H1 (cell line): ENCODE measurements around the gene CSF2RB. TPM values are rescaled to one million over a fixed set of nuclear protein-coding genes. Genes with fewer than 3 reads are reported as not detected.

Source experiments
- CTCF ChIA-PET: fragments of 300-600 bp; sonication (Branson Sonifier 250); formaldehyde crosslinking; loops from one replicate; lab custom pipeline; 2021; ENCODE audit not compliant: partially characterized antibody; lab: Charles Lee
- POLR2A ChIA-PET: fragments of 300-600 bp; sonication (Branson Sonifier 250); formaldehyde crosslinking; loops from one replicate; lab custom pipeline; 2021; ENCODE audit warnings: inconsistent platforms; ENCODE audit not compliant: partially characterized antibody; lab: Charles Lee
- DNase-seq, 2 experiments: peaks; one replicate each; pipeline versions ENCODE4 v3.0.0 to v3.0.0-alpha.2; 2010 to 2022; ENCODE audit warnings: low spot score in 2 of 2, low read depth in 1 of 2, mixed read lengths in 1 of 2
- FAIRE-seq: peaks from 2 replicates; lab custom pipeline; 2011; peaks lifted over from hg19 to GRCh38; lab: Jason Lieb, UNC
- H2AFZ ChIP-seq: 2 replicates; pipeline ENCODE4 v1.8.1; 2012; ENCODE audit warnings: low read length, inconsistent platforms
- H2AK5ac ChIP-seq: 2 replicates; pipeline ENCODE4 v1.6.1; 2013; ENCODE audit warnings: low read depth, low read length
- H2BK120ac ChIP-seq: replicated peaks from 2 replicates; pipeline ENCODE3; 2013; ENCODE audit warnings: low read depth, low read length, inconsistent platforms
- H2BK12ac ChIP-seq: 2 replicates; pipeline ENCODE4 v1.6.1; 2013; ENCODE audit warnings: low read depth, low read length
- H2BK15ac ChIP-seq: 2 replicates; pipeline ENCODE4 v1.6.1; 2013; ENCODE audit warnings: low read length
- H2BK20ac ChIP-seq: 2 replicates; pipeline ENCODE4 v1.6.1; 2013; ENCODE audit warnings: low read length
- H2BK5ac ChIP-seq: 2 replicates; pipeline ENCODE4 v1.6.1; 2013; ENCODE audit warnings: low read depth, low read length
- H3K14ac ChIP-seq: 2 replicates; pipeline ENCODE4 v1.6.1; 2013; ENCODE audit warnings: inconsistent platforms; ENCODE audit not compliant: insufficient read length
- H3K18ac ChIP-seq: 2 replicates; pipeline ENCODE4 v1.6.1; 2013; ENCODE audit warnings: low read length; ENCODE audit errors: extremely low read depth
- H3K23ac ChIP-seq: 2 replicates; pipeline ENCODE4 v1.6.1; 2013; ENCODE audit warnings: inconsistent platforms; ENCODE audit not compliant: insufficient read length
- H3K23me2 ChIP-seq: 2 replicates; pipeline ENCODE4 v1.6.1; 2013; ENCODE audit warnings: low read depth, low read length
- H3K27ac ChIP-seq: 2 replicates; pipeline ENCODE4 v1.6.1; 2011; ENCODE audit warnings: low read depth, low read length, inconsistent platforms
- H3K27me3 ChIP-seq, 4 experiments: replicated peaks in 1 of 4; 1 replicate in 1 of 4; 2 replicates in 3 of 4; pipeline versions ENCODE4 v1.6.1 to v1.8.1; 2011 to 2013; ENCODE audit warnings: low read length in 3 of 4, mild to moderate bottlenecking in 3 of 4, inconsistent platforms in 2 of 4, mixed read lengths in 2 of 4, moderate library complexity in 1 of 4; ENCODE audit not compliant: control insufficient read depth in 3 of 4, insufficient read depth in 3 of 4; ENCODE audit errors: extremely low read depth in 1 of 4
- H3K36me3 ChIP-seq, 4 experiments: 2 replicates each; pipeline versions ENCODE4 v1.6.1 to v1.8.1; 2011 to 2013; ENCODE audit warnings: mild to moderate bottlenecking in 4 of 4, low read length in 3 of 4, moderate library complexity in 2 of 4, control low read depth in 1 of 4, inconsistent platforms in 1 of 4; ENCODE audit not compliant: insufficient read depth in 4 of 4, control insufficient read depth in 2 of 4
- H3K4ac ChIP-seq: replicated peaks from 2 replicates; pipeline ENCODE3; 2013; ENCODE audit warnings: low read length, low read depth, mixed read lengths, inconsistent platforms; ENCODE audit not compliant: insufficient read length
- H3K4me1 ChIP-seq, 4 experiments: replicated peaks in 1 of 4; 1 replicate in 1 of 4; 2 replicates in 3 of 4; pipeline versions ENCODE4 v1.6.1 to v1.8.1; 2011 to 2013; ENCODE audit warnings: low read length in 3 of 4, inconsistent platforms in 2 of 4, mixed read lengths in 1 of 4; ENCODE audit not compliant: insufficient read depth in 4 of 4, control insufficient read depth in 3 of 4
- H3K4me2 ChIP-seq, 2 experiments: 2 replicates each; pipeline versions ENCODE4 v1.6.1 to v1.8.1; 2011 to 2013; ENCODE audit warnings: low read depth in 2 of 2, low read length in 2 of 2, control low read depth in 1 of 2, inconsistent platforms in 1 of 2, mild to moderate bottlenecking in 1 of 2; ENCODE audit not compliant: insufficient read depth in 1 of 2
- H3K4me3 ChIP-seq, 4 experiments: fragments of 200-600, 300-600 bp in 1 of 4; sonication (generic), shearing (Covaris generic), sonication (Bioruptor Twin) in 1 of 4; 2 replicates each; pipeline versions ENCODE4 v1.5.1 to v1.8.1; 2011 to 2016; ENCODE audit warnings: low read length in 4 of 4, low read depth in 3 of 4, control low read depth in 2 of 4, inconsistent platforms in 2 of 4, mild to moderate bottlenecking in 2 of 4, mixed read lengths in 1 of 4, moderate library complexity in 1 of 4; ENCODE audit not compliant: insufficient read depth in 2 of 4; ENCODE audit errors: extremely low read depth in 1 of 4
- H3K56ac ChIP-seq: replicated peaks from 2 replicates; pipeline ENCODE3; 2013; ENCODE audit warnings: low read depth, mild to moderate bottlenecking, mixed read lengths, low read length, inconsistent platforms; ENCODE audit not compliant: insufficient read length
- H3K79me1 ChIP-seq: 2 replicates; pipeline ENCODE4 v1.6.1; 2013; ENCODE audit warnings: low read depth, low read length, control low read depth
- H3K79me2 ChIP-seq, 2 experiments: 2 replicates each; pipeline versions ENCODE4 v1.6.1 to v1.8.1; 2012 to 2013; ENCODE audit warnings: low read length in 2 of 2, mild to moderate bottlenecking in 2 of 2, inconsistent platforms in 1 of 2; ENCODE audit not compliant: insufficient read depth in 2 of 2, control insufficient read depth in 1 of 2
- H3K9ac ChIP-seq, 4 experiments: replicated peaks in 1 of 4; 1 replicate in 1 of 4; 2 replicates in 3 of 4; pipeline versions ENCODE4 v1.6.1 to v1.8.1; 2011 to 2013; ENCODE audit warnings: low read depth in 3 of 4, low read length in 3 of 4, control low read depth in 2 of 4, mild to moderate bottlenecking in 2 of 4, moderate library complexity in 2 of 4, inconsistent platforms in 1 of 4; ENCODE audit errors: extremely low read depth in 1 of 4
- H3K9me3 ChIP-seq, 2 experiments: 2 replicates each; pipeline versions ENCODE4 v1.6.1 to v1.8.1; 2012 to 2013; ENCODE audit warnings: mild to moderate bottlenecking in 2 of 2, moderate library complexity in 2 of 2, control low read depth in 1 of 2, inconsistent platforms in 1 of 2, low read depth in 1 of 2, low read length in 1 of 2, mixed read lengths in 1 of 2; ENCODE audit not compliant: insufficient read depth in 2 of 2
- H4K20me1 ChIP-seq, 2 experiments: replicated peaks in 1 of 2; 2 replicates each; pipeline versions ENCODE3 to v1.8.1; 2011 to 2013; ENCODE audit warnings: inconsistent platforms in 2 of 2, low read length in 2 of 2, mild to moderate bottlenecking in 1 of 2; ENCODE audit not compliant: insufficient read depth in 2 of 2, control insufficient read depth in 1 of 2
- H4K5ac ChIP-seq: 2 replicates; pipeline ENCODE4 v1.6.1; 2013; ENCODE audit warnings: low read length, low read depth, mixed read lengths, inconsistent platforms; ENCODE audit not compliant: insufficient read length
- H4K8ac ChIP-seq: 2 replicates; pipeline ENCODE4 v1.8.0; 2013; ENCODE audit warnings: mild to moderate bottlenecking, moderate library complexity, low read length, inconsistent platforms; ENCODE audit not compliant: insufficient read depth; ENCODE audit errors: extremely low read depth
- H4K91ac ChIP-seq: replicated peaks from 2 replicates; pipeline ENCODE3; 2013; ENCODE audit warnings: low read length, mixed read lengths, inconsistent platforms; ENCODE audit not compliant: insufficient read length
- ASH2L ChIP-seq: fragments of 200-600, 300-600 bp; sonication (generic); IDR thresholded peaks from one replicate; pipeline ENCODE4 v1.7.1; 2017; ENCODE audit warnings: low read length
- CBX5 ChIP-seq: fragments of 300-800, 300-1000 bp; sonication (generic); IDR thresholded peaks from 2 replicates; pipeline ENCODE4 v1.7.1; 2016; ENCODE audit warnings: antibody characterized with exemption, low read length, low read depth
- EP300 ChIP-seq, 2 experiments: IDR thresholded peaks; 1 replicate in 1 of 2; 2 replicates in 1 of 2; pipeline ENCODE4 v1.6.1; 2011 to 2012; ENCODE audit warnings: low read depth in 2 of 2, low read length in 2 of 2, mild to moderate bottlenecking in 2 of 2, borderline replicate concordance in 1 of 2, inconsistent platforms in 1 of 2, moderate library complexity in 1 of 2
- JUN ChIP-seq: IDR thresholded peaks from 2 replicates; pipeline ENCODE4 v1.6.1; 2011; ENCODE audit warnings: low read depth, mild to moderate bottlenecking, improper control_type of control experiment, low read length
- RXRA ChIP-seq: IDR thresholded peaks from 2 replicates; pipeline ENCODE4 v1.6.1; 2011; ENCODE audit warnings: low read depth, mild to moderate bottlenecking, low read length, moderate library complexity; ENCODE audit not compliant: insufficient read depth
- TEAD4 ChIP-seq: IDR thresholded peaks from 2 replicates; pipeline ENCODE4 v1.6.1; 2012; ENCODE audit warnings: low read depth, low read length, inconsistent platforms, mixed read lengths
- YY1 ChIP-seq: IDR thresholded peaks from 2 replicates; pipeline ENCODE4 v1.6.1; 2011; ENCODE audit warnings: low read depth, mild to moderate bottlenecking, low read length
- WGBS, 2 experiments: shearing (Covaris generic) in 1 of 2; methylation state at CpG; one replicate each; pipeline versions ENCODE4 v1.1.6 to v1.1.7; 2013 to 2015; ENCODE audit warnings: low lambda C conversion rate in 2 of 2, mixed read lengths in 2 of 2, inconsistent platforms in 1 of 2, low coverage in 1 of 2, missing lambda C conversion rate in 1 of 2; ENCODE audit not compliant: insufficient replicate concordance in 2 of 2, insufficient coverage in 1 of 2, insufficient read length in 1 of 2; ENCODE audit errors: extremely low coverage in 1 of 2, missing lambda C conversion rate in 1 of 2; 5-methylcytosine and 5-hydroxymethylcytosine counted together
- polyA plus RNA-seq, 7 experiments: library from polyadenylated mRNA; depleted of rRNA in 3 of 7; stranded (reverse) in 5 of 7; unstranded in 2 of 7; fragments of >200 nt in 5 of 7; fragments of 200-250 nt in 2 of 7; gene quantifications; 1 replicate in 5 of 7; 2 replicates in 1 of 7; 4 replicates in 1 of 7; pipeline versions ENCODE4 v1.2.1 to v1.2.3, GENCODE V29; 2011 to 2013; ENCODE audit warnings: missing spikeins in 2 of 7, mixed read lengths in 2 of 7
- total RNA-seq: library from RNA; stranded (reverse); fragmentation: NEBNext Ultra II Directional; extraction: Animal tissue kit (Norgen Biotek cat#: 25700); gene quantifications from 2 replicates; pipeline ENCODE4 v1.2.1, GENCODE V29; 2021
- TF ChIP-seq, protein P1 (sequence below): IDR thresholded peaks from 2 replicates; pipeline ENCODE4 v1.6.1; 2011; ENCODE audit warnings: low read depth, mild to moderate bottlenecking, low read length; ENCODE audit not compliant: insufficient read depth
- TF ChIP-seq, protein P2 (sequence below): IDR thresholded peaks from 2 replicates; pipeline ENCODE4 v1.6.1; 2012; ENCODE audit warnings: low read length, inconsistent platforms

Gene CSF2RB
- total and polyA plus RNA-seq, 2 of the 8 experiments (the other 6 are each of a cell fraction or from before 2014, with no cell fraction given) = not detected

DNA sequence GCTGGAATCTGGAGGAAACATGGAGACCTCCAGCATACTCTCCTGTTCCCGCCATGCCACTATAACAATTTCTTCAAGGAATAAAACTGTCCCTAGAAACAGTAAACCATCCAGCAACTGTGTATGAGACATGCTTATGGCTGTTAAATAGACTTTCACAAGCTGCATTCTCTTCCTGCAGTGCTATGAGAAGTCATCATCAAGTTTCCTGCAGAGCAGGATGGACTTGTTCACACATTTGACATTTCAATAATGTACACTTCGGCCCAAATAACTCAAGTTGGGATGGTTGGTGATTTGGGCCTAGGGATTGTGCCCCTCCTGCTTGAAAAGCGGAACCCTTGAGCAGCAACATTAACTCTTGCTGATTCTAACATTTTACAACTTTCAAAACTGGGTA, 20.2 kb upstream of the CSF2RB start:
- no peaks in the 10 kb centered on the region for H3K27me3 ChIP-seq
- no peak overlapping the region for H3K27ac ChIP-seq
- no peak overlapping the region for H4K91ac ChIP-seq
- peaks cover 9 to 13% of the 10 kb centered on the region in 2 experiments; a peak in 3 of 4 replicates for H3K9me3 ChIP-seq
- no peaks in the 10 kb centered on the region; the same call in 1 of the 2 replicates for H3K23me2 ChIP-seq
- no peak overlapping the region for H2BK5ac ChIP-seq
- no peak overlapping the region for H2BK20ac ChIP-seq
- CTCF ChIA-PET = interaction anchor here (1.3 to 1.8 kb wide), 2 partner anchors 27 to 84 kb away, joined by 4 read pairs; no protein-coding TSS in a partner anchor
- H3K18ac ChIP-seq = no peak overlapping the region
- H3K36me3 ChIP-seq = no peaks in the 10 kb centered on the region; a peak in 1 of 8 replicates
- H3K14ac ChIP-seq = no peak overlapping the region
- no peak overlapping the region for H2BK120ac ChIP-seq
- TF ChIP-seq, protein P1, sequence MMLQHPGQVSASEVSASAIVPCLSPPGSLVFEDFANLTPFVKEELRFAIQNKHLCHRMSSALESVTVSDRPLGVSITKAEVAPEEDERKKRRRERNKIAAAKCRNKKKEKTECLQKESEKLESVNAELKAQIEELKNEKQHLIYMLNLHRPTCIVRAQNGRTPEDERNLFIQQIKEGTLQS = no peak
- no peak for TF ChIP-seq CBX5
- no peak for TF ChIP-seq RXRA
- no peak for TF ChIP-seq TEAD4
- no peak for TF ChIP-seq ASH2L
- TF ChIP-seq, protein P2, sequence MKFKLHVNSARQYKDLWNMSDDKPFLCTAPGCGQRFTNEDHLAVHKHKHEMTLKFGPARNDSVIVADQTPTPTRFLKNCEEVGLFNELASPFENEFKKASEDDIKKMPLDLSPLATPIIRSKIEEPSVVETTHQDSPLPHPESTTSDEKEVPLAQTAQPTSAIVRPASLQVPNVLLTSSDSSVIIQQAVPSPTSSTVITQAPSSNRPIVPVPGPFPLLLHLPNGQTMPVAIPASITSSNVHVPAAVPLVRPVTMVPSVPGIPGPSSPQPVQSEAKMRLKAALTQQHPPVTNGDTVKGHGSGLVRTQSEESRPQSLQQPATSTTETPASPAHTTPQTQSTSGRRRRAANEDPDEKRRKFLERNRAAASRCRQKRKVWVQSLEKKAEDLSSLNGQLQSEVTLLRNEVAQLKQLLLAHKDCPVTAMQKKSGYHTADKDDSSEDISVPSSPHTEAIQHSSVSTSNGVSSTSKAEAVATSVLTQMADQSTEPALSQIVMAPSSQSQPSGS = no peak
- no peak for TF ChIP-seq EP300 (IDR thresholded peaks at IDR 0.05; ENCODE audit: borderline replicate concordance in 1 of 2, low read depth in 2 of 2, low read length in 2 of 2)
- no peak for TF ChIP-seq JUN
- no peak for TF ChIP-seq YY1
- H3K4me3 ChIP-seq = no peak overlapping the region
- 0 out of 7 replicates have a peak, but pooled peaks cover 0 to 2% (median 0%) of the 10 kb centered on the region in 4 experiments for H3K4me1 ChIP-seq
- no peaks in the 10 kb centered on the region for H4K20me1 ChIP-seq
- no peaks in the 10 kb centered on the region for H3K79me2 ChIP-seq
- H2AFZ ChIP-seq = no peak overlapping the region
- H3K56ac ChIP-seq = no peak overlapping the region
- WGBS, 2 experiments = 92% methylated on average over 3 of the region's 3 CpGs; no CpG with 5 or more reads in 1 of the 2 experiments
- FAIRE-seq (no peak), DNase-seq (no peak)
- no peak overlapping the region for H4K8ac ChIP-seq
- H3K79me1 ChIP-seq = no peaks in the 10 kb centered on the region
- H3K4me2 ChIP-seq = no peak overlapping the region
- no peak overlapping the region for H2AK5ac ChIP-seq
- no peak overlapping the region for H3K23ac ChIP-seq
- H3K4ac ChIP-seq = no peak overlapping the region
- H2BK15ac ChIP-seq = no peak overlapping the region
- no peak overlapping the region for H2BK12ac ChIP-seq
- H4K5ac ChIP-seq = no peak overlapping the region
- no peak overlapping the region for H3K9ac ChIP-seq
- POLR2A ChIA-PET = interaction anchor here (1.1 kb wide), 1 partner anchor 71 kb away, joined by 3 read pairs; no protein-coding TSS in a partner anchor
